ENCODE results near the gene WDR76. TPM values are rescaled to one million over a fixed set of nuclear protein-coding genes. Genes with fewer than 3 reads are reported as not detected.

The WDR76 gene
- polyA plus RNA-seq, 10 donors: 5.6 to 13.1 (median 9.1) TPM

GRCh38 chr15:43876872-43877271, 50.1 kb downstream of the WDR76 start:
- no peak for DNase-seq

GRCh38 chr15:43877371-43877770, 50.6 kb downstream of the WDR76 start:
- DNase-seq: no peak

GRCh38 chr15:43878446-43878845, 51.6 kb downstream of the WDR76 start:
- no peak for DNase-seq

- no peak for DNase-seq
Observed at GRCh38 chr15:43879386-43880355, 52.9 kb downstream of the WDR76 start.

GRCh38 chr15:43880406-43881194, 53.8 kb downstream of the WDR76 start:
- peak in 1 of 3 donors; percentile 16 for DNase-seq

GRCh38 chr15:43881245-43881644, 54.4 kb downstream of the WDR76 start:
- DNase-seq: no peak

GRCh38 chr15:43881944-43882343, 55.1 kb downstream of the WDR76 start:
- DNase-seq: no peak

GRCh38 chr15:43883571-43883970, 56.8 kb downstream of the WDR76 start:
- no peak for DNase-seq

- DNase-seq: no peak
Observed at GRCh38 chr15:43886558-43886957, 59.8 kb downstream of the WDR76 start.

- no peak for DNase-seq
Observed at GRCh38 chr15:43887901-43888300, 61.1 kb downstream of the WDR76 start.

- DNase-seq: no peak
Observed at GRCh38 chr15:43889042-43889441, 62.2 kb downstream of the WDR76 start.

GRCh38 chr15:43893956-43894355, 67.2 kb downstream of the WDR76 start:
- DNase-seq: no peak

GRCh38 chr15:43895586-43895985, 68.8 kb downstream of the WDR76 start:
- DNase-seq: no peak

- no peak for DNase-seq
Observed at GRCh38 chr15:43896543-43896942, 69.7 kb downstream of the WDR76 start.

- no peak for DNase-seq
Observed at GRCh38 chr15:43898891-43899290, 72.1 kb downstream of the WDR76 start.

- no peak for DNase-seq
Observed at GRCh38 chr15:43899928-43900327, 73.1 kb downstream of the WDR76 start.

- DNase-seq: no peak
Observed at GRCh38 chr15:43900996-43901395, 74.2 kb downstream of the WDR76 start.

- no peak for DNase-seq
Observed at GRCh38 chr15:43901495-43901894, 74.7 kb downstream of the WDR76 start.

GRCh38 chr15:43903864-43904290, 77.1 kb downstream of the WDR76 start:
- peak; percentile 53 to 73 (median 64) for DNase-seq

GRCh38 chr15:43905755-43906154, 79.0 kb downstream of the WDR76 start:
- DNase-seq: no peak

GRCh38 chr15:43908516-43909050, 81.8 kb downstream of the WDR76 start:
- DNase-seq: peak in 1 of 3 donors; percentile 70

GRCh38 chr15:43911235-43911781, 84.5 kb downstream of the WDR76 start:
- peak in 2 of 3 donors; percentile 67 to 88 for DNase-seq

Data from muscle of back (tissue), 11 donors.